Measurements from ENCODE around the gene KIF1A. TPM values are rescaled to one million over a fixed set of nuclear protein-coding genes. Genes with fewer than 3 reads are reported as not detected.

Gene KIF1A
- total RNA-seq, 1 donor from 2014 or later: 69.2 TPM

DNA sequence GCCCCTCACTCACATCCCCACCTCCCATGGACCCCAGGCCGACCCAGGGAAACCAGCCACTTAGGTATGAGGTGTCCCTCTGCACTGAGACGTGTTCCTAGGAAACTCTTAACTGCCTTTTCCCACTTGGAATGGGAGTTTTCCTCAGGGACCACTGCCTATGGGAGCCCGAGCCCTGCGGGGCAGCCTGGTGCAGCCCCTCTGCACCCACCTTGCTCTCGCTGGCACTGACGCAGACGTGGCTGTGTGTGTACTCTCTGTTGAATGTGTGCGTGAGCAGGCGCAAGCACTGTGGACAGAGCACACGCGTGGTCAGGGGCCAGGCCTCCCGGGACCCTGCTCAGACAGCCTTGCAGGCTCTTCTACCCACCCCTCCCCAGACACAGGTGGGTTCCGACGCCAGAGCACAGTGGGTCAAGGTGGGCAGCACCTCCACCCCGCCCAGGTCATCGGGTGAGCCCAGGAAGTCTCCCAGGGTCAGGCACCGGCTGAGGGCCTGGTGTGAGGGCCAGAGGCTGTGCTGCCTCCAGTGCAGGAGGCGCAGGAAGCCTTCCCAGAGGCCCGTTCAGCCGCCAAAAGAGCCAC lies 98.3 kb downstream of the KIF1A start:
- TF ChIP-seq, protein P1, sequence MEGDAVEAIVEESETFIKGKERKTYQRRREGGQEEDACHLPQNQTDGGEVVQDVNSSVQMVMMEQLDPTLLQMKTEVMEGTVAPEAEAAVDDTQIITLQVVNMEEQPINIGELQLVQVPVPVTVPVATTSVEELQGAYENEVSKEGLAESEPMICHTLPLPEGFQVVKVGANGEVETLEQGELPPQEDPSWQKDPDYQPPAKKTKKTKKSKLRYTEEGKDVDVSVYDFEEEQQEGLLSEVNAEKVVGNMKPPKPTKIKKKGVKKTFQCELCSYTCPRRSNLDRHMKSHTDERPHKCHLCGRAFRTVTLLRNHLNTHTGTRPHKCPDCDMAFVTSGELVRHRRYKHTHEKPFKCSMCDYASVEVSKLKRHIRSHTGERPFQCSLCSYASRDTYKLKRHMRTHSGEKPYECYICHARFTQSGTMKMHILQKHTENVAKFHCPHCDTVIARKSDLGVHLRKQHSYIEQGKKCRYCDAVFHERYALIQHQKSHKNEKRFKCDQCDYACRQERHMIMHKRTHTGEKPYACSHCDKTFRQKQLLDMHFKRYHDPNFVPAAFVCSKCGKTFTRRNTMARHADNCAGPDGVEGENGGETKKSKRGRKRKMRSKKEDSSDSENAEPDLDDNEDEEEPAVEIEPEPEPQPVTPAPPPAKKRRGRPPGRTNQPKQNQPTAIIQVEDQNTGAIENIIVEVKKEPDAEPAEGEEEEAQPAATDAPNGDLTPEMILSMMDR (conservative IDR thresholded peaks at IDR 0.05; ENCODE audit: low read depth, low read length): no peak
- no peak for DNase-seq (ENCODE audit: low read depth)

DNA sequence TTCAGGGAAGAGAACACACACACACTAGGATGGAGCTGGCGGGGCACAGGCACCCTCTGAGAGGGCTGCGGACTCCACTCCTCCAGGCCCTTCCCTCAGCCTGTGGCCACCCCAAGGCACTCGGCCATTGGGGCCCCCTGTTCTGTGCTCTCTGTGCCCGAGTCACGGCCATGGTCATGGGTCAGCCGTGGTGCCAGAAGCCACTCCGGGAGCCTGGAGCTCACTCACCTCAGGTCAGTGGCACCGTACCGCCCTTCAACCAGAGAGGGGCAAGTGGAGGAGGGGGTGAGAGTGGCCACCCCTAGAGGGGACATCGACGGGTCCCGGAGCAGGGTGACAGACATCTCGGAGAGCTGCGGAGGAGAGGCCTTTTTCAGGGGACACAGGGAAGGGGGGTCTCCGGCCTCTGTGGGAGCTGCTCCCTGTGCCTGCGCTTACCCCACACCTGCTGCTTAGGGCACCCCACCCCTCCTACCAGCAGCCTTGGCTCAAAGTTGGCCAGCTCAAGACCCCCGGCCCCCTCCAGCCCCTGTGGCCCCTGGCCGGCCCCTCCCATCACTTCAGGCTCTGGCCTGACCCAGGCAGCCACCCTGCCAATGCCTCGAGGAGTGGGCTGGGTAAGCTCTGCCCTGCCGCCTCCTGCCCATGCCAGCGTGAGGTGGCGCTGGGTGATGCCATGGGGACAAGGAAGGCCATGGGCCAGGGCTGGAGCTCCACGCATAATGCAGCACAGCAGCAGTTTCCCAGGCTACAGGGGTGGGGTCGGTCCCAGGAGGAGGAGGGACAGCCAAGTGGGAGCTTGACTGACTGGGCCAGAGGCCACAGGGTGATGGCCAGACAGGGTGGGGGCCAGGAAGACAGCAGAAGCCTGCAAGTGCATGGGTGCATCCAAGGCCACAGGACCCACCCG lies 99.1 kb downstream of the KIF1A start:
- TF ChIP-seq, protein P1 (conservative IDR thresholded peaks at IDR 0.05; ENCODE audit: low read depth, low read length): no peak
- no peak for DNase-seq (ENCODE audit: low read depth)
- H3K4me3 ChIP-seq (ENCODE audit: low read depth, low read length): no peak overlapping the region

More for the DNA sequence above, 98.3 kb downstream of the KIF1A start:
- H3K4me3 ChIP-seq (ENCODE audit: low read depth, low read length): no peak overlapping the region

DNA sequence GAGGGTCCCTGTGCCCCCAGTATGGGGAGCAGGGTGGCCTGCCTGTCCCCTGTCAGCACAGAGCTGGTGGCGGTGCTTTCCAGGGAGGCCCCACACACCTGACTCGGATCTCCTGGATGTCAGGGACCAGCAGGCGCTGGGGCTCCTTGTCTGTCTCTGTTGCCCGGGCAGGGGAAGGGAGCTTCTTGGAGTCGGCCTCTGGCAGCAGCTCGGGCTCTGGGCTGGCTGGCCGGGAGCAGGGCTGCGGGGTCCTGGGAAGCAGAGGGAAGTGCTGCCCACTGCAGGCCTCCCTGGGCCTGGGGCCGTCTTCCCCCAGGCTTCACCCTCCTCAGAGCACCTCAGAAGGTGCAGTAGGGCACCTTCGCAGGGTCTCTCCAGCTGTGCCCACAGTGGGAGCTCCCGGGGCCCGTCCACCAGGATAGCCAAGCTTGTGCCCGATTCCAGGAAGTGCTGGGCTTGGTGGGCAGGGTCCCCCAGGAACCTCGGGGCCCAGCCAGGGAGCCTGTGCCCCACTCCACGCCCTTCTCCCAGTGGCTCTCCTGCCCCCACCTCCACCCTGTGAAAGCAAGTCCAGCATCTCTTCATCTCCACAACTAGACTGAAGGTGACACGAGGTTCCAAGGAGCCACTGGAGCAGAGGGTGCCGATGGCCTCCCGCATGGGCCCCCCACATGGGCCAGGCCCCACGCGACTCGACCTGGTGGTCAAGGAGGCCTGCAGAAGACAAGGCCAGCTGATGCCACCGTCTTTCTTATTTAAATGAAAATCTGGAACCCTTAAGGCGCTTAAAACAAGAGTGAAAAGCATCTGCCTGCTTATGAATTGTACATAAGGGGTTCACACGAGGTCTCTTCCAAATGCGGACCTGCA lies 100.1 kb downstream of the KIF1A start:
- TF ChIP-seq, protein P1 (conservative IDR thresholded peaks at IDR 0.05; ENCODE audit: low read depth, low read length): no peak

DNA sequence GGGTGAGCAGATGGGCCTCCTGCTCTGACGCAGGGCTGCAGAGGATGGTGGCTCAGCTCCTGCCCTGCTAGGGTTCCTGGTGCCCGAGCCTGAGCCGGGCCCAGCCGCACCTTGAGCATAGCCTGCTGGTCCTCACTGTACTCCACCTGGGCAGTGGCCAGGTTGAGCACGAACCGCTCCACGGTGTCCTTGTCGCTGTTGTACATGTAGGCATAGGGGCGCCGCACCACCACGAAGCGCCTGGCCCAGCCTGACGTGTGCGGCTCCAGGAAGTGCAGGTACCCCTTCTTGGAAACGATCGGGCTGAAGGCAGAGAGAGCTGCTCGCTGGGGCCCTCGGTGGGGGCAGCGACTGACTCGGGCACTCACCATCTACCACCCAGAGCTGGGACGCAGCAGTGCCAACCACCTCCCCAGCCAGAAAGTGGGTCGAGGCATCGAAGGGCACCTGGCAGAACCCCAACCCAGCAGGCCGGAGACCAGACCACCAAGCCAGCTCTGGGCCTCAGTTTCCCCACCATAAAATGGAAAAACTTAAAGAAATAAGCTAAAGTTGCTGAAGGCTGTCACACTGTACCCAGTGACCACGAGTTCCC lies 101.0 kb downstream of the KIF1A start:
- DNase-seq (ENCODE audit: low read depth): no peak
- TF ChIP-seq, protein P1 (conservative IDR thresholded peaks at IDR 0.05; ENCODE audit: low read depth, low read length): no peak
- no peak overlapping the region for H3K4me3 ChIP-seq (ENCODE audit: low read depth, low read length)

More for the DNA sequence above, 100.1 kb downstream of the KIF1A start:
- no peak overlapping the region for H3K4me3 ChIP-seq (ENCODE audit: low read depth, low read length)
- DNase-seq (ENCODE audit: low read depth): no peak

DNA sequence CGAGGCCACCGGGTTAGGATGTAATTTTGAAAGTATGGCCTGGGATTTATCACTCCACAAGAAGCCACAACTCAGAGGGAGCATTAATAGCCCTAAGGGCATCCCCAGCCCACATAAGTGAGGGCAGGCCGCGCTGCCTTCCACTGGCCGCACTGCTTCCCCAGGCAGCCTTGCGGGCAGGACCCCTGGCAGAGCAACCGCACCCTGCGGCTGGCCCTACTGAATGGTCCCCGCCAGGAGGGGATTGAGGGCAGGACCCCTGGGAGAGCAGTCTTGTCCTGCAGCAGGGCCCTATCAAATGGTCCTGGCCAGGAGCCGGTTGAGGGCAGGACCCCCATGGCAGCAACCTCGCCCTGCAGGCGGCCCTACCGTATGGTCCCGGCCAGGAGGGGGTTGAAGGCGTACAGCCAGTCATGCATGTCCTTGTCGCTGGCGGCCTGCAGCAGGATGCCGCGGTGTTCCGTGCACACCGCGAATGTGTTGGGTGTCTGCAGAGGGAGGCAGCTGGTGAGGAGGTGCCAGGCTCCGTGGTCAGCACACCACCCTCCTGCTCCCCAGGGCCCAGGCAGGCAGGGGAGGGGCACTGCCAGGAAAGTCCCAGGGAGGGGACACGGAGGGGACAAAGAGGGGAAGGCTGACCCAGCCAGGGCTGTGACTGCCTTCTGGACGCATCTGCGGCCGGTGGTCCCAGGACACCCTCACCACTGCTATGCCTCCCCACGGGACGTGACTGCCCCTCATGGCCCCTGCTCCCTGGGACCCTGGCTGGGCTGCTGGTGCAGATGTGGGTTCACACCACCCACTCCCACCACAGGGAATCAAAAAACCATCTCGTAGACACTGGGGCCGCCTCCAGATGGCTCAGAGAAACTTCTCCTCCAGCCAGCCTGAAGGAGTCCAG lies 102.1 kb downstream of the KIF1A start:
- H3K4me3 ChIP-seq (ENCODE audit: low read depth, low read length): no peak overlapping the region
- TF ChIP-seq, protein P1 (conservative IDR thresholded peaks at IDR 0.05; ENCODE audit: low read depth, low read length): no peak
- no peak for DNase-seq (ENCODE audit: low read depth)

Measured in epithelial cell of proximal tubule (primary cell).